B cell (primary cell): ENCODE results near the gene MAP3K9. TPM values are rescaled to one million over a fixed set of nuclear protein-coding genes. Genes with fewer than 3 reads are reported as not detected.

ENCODE experiments used
- ATAC-seq: fragments of 200-7000 bp; cut with Tn5 transposase; one replicate; pipeline ENCODE4 v1.10.0; 2021; ENCODE audit warnings: low read depth, mild to moderate bottlenecking, moderate number of reproducible peaks, moderate library complexity
- CTCF ChIA-PET: fragments of 350-600 bp; sonication (Branson Sonifier 250); formaldehyde crosslinking; loops from one replicate; lab custom pipeline; 2021; ENCODE audit warnings: antibody characterized with exemption, inconsistent platforms; lab: Charles Lee
- POLR2A ChIA-PET: fragments of 350-600 bp; sonication (Branson Sonifier 250); formaldehyde crosslinking; loops from one replicate; lab custom pipeline; 2021; ENCODE audit warnings: antibody characterized with exemption; lab: Charles Lee
- DNase-seq: peaks from one replicate; pipeline ENCODE4 v3.0.0; 2013
- H2AFZ ChIP-seq: 2 replicates; pipeline ENCODE4 v1.6.1; 2012; ENCODE audit warnings: mild to moderate bottlenecking, low read depth, low read length; ENCODE audit not compliant: insufficient read depth, poor library complexity, severe bottlenecking
- H3K27ac ChIP-seq, 2 donors: 1 replicate in 1 of 2; 2 replicates in 1 of 2; pipeline ENCODE4 v1.5.1; 2012 to 2013; ENCODE audit warnings: low read length in 2 of 2, mild to moderate bottlenecking in 2 of 2, moderate library complexity in 1 of 2
- H3K27me3 ChIP-seq, 4 experiments: fragments of 200-600 bp in 1 of 4; sonication (generic) in 1 of 4; replicated peaks in 1 of 4; 1 replicate in 2 of 4; 2 replicates in 2 of 4; pipeline versions ENCODE4 v1.6.1 to v1.7.0; 2013 to 2016; ENCODE audit warnings: low read length in 3 of 4, mild to moderate bottlenecking in 2 of 4, mixed read lengths in 1 of 4, moderate library complexity in 1 of 4; ENCODE audit not compliant: insufficient read depth in 4 of 4, control insufficient read depth in 3 of 4; ENCODE audit errors: control extremely low read depth in 1 of 4
- H3K36me3 ChIP-seq, 2 experiments: replicated peaks in 1 of 2; 1 replicate in 1 of 2; 2 replicates in 1 of 2; pipeline versions ENCODE4 v1.6.1 to v1.7.1; 2013; ENCODE audit warnings: low read length in 1 of 2; ENCODE audit not compliant: insufficient read depth in 2 of 2, control insufficient read depth in 1 of 2; ENCODE audit errors: control extremely low read depth in 1 of 2, extremely low read depth in 1 of 2
- H3K4me1 ChIP-seq, 2 donors: fragments of 200-600 bp in 1 of 2; sonication (generic) in 1 of 2; 1 replicate in 1 of 2; 2 replicates in 1 of 2; pipeline versions ENCODE4 v1.5.1 to v1.6.1; 2013 to 2017; ENCODE audit warnings: low read length in 2 of 2; ENCODE audit not compliant: control insufficient read depth in 2 of 2, insufficient read depth in 2 of 2
- H3K4me2 ChIP-seq: replicated peaks from 2 replicates; pipeline ENCODE3; 2012; ENCODE audit warnings: mild to moderate bottlenecking, low read depth, low read length; ENCODE audit not compliant: poor library complexity, severe bottlenecking
- H3K4me3 ChIP-seq, 5 experiments: fragments of 200-600 bp in 1 of 5; sonication (generic) in 1 of 5; 1 replicate in 3 of 5; 2 replicates in 2 of 5; pipeline versions ENCODE4 v1.5.1 to v1.7.0; 2011 to 2016; ENCODE audit warnings: low read length in 4 of 5, mild to moderate bottlenecking in 4 of 5, low read depth in 2 of 5, control low read depth in 1 of 5, moderate library complexity in 1 of 5; ENCODE audit not compliant: insufficient read depth in 1 of 5; ENCODE audit errors: control extremely low read depth in 1 of 5, extremely low read depth in 1 of 5
- H3K79me2 ChIP-seq: fragments of 200-600 bp; sonication (generic); one replicate; pipeline ENCODE4 v1.6.0; 2016; ENCODE audit warnings: low read length; ENCODE audit not compliant: control insufficient read depth, insufficient read depth
- H3K9ac ChIP-seq: fragments of 200-600 bp; sonication (generic); 2 replicates; pipeline ENCODE4 v1.6.1; 2017; ENCODE audit warnings: mild to moderate bottlenecking, low read length, moderate library complexity
- H3K9me3 ChIP-seq, 3 donors: one replicate each; pipeline versions ENCODE4 v1.6.1 to v1.7.1; 2013; ENCODE audit warnings: low read length in 2 of 3; ENCODE audit not compliant: control insufficient read depth in 2 of 3, insufficient read depth in 1 of 3; ENCODE audit errors: control extremely low read depth in 1 of 3
- H4K20me1 ChIP-seq: 2 replicates; pipeline ENCODE4 v1.6.0; 2012; ENCODE audit warnings: mild to moderate bottlenecking, low read length; ENCODE audit not compliant: insufficient read depth, control insufficient read depth, poor library complexity, severe bottlenecking
- H3K27ac Mint-ChIP-seq: one replicate; pipeline ENCODE4 v1.8.0; 2021; ENCODE audit warnings: mixed read lengths
- H3K27me3 Mint-ChIP-seq: one replicate; pipeline ENCODE4 v1.8.0; 2021; ENCODE audit warnings: mixed read lengths
- H3K4me1 Mint-ChIP-seq: one replicate; pipeline ENCODE4 v1.8.0; 2021; ENCODE audit warnings: mixed read lengths
- H3K4me3 Mint-ChIP-seq: one replicate; pipeline ENCODE4 v1.8.0; 2021; ENCODE audit warnings: mixed read lengths
- H3K9me3 Mint-ChIP-seq: one replicate; pipeline ENCODE4 v1.8.0; 2022; ENCODE audit warnings: mixed read lengths; ENCODE audit not compliant: insufficient read depth
- EZH2 ChIP-seq: IDR thresholded peaks from 2 replicates; pipeline ENCODE4 v1.6.1; 2012; ENCODE audit warnings: borderline replicate concordance, low read depth, mild to moderate bottlenecking, moderate library complexity, low read length; ENCODE audit not compliant: insufficient read depth, poor library complexity, severe bottlenecking
- WGBS: methylation state at CpG from one replicate; pipeline ENCODE4 v1.1.5; 2013; ENCODE audit warnings: missing lambda C conversion rate; ENCODE audit not compliant: insufficient coverage; 5-methylcytosine and 5-hydroxymethylcytosine counted together
- intact Hi-C: fragments of 100-400 bp; cut with micrococcal nuclease; formaldehyde crosslinking; loops from one replicate; pipeline ENCODE4 v1.10.0; 2022
- polyA plus RNA-seq: library from polyadenylated mRNA; depleted of rRNA; stranded (reverse); fragments of >200 nt; gene quantifications from 2 replicates; pipeline ENCODE4 v1.2.3, GENCODE V29; 2012
- total RNA-seq, 2 donors: library from RNA; stranded (reverse); fragments of 120-200 nt in 1 of 2; gene quantifications; 1 replicate in 1 of 2; 2 replicates in 1 of 2; pipeline versions ENCODE4 v1.2.3 to v1.2.4, GENCODE V29; 2013 to 2022
- TF ChIP-seq, protein P1 (sequence below): fragments of 200-600 bp; IDR thresholded peaks from one replicate; pipeline ENCODE4 v1.8.0; 2022; ENCODE audit warnings: antibody characterized with exemption, mild to moderate bottlenecking

MAP3K9 gene
- total and polyA plus RNA-seq, 2 donors (not counting 1 experiment from before 2014, with no cell fraction given), result 4.7 to 20.2 TPM

GRCh38 chr14:70858641-70859040 is 49.3 kb upstream of the MAP3K9 start:
- CTCF ChIA-PET, result no interaction called here
- Histone ChIP-seq H3K36me3 (no peaks in the 10 kb centered on the region), H3K27ac (no peak overlapping the region), H3K79me2 (no peaks in the 10 kb centered on the region), H2AFZ (no peak overlapping the region), H4K20me1 (no peaks in the 10 kb centered on the region), H3K9me3 (no peaks in the 10 kb centered on the region), H3K4me1 (no peaks in the 10 kb centered on the region), H3K9ac (no peak overlapping the region), H3K4me3 (no peak overlapping the region), H3K27me3 (no peaks in the 10 kb centered on the region), H3K4me2 (no peak overlapping the region)
- no peak overlapping the region for H3K4me3 Mint-ChIP-seq
- H3K9me3 Mint-ChIP-seq, result no peaks in the 10 kb centered on the region
- WGBS, result 86% methylated on average over 1 of the region's 5 CpGs
- H3K27ac Mint-ChIP-seq, result no peak overlapping the region
- POLR2A ChIA-PET, result no interaction called here
- peaks cover 3% of the 10 kb centered on the region for H3K27me3 Mint-ChIP-seq
- TF ChIP-seq EZH2, result no peak
- TF ChIP-seq, protein P1, sequence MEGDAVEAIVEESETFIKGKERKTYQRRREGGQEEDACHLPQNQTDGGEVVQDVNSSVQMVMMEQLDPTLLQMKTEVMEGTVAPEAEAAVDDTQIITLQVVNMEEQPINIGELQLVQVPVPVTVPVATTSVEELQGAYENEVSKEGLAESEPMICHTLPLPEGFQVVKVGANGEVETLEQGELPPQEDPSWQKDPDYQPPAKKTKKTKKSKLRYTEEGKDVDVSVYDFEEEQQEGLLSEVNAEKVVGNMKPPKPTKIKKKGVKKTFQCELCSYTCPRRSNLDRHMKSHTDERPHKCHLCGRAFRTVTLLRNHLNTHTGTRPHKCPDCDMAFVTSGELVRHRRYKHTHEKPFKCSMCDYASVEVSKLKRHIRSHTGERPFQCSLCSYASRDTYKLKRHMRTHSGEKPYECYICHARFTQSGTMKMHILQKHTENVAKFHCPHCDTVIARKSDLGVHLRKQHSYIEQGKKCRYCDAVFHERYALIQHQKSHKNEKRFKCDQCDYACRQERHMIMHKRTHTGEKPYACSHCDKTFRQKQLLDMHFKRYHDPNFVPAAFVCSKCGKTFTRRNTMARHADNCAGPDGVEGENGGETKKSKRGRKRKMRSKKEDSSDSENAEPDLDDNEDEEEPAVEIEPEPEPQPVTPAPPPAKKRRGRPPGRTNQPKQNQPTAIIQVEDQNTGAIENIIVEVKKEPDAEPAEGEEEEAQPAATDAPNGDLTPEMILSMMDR, result no peak
- no peaks in the 10 kb centered on the region for H3K4me1 Mint-ChIP-seq
- DNase-seq (no peak), ATAC-seq (no peak)
- intact Hi-C loops, result no loop called here

DNA sequence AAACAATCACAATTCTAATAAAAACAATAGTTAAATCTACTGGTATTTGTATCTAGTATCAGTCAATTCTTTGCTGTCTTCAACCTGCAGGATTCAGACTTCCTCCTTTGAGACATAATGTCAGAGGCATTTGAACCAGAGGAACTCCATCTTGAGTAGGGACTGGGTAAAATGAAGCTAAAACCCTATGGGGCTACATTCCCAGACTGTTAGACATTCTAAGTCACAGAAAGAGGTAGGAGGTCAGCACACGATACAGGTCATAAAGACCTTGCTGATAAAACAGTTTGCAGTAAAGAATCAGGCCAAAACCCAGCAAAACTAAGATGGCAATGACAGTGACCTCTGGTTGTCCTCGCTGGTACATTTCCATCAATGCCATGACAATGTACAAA is 48.2 kb upstream of the MAP3K9 start:
- no peak overlapping the region for H3K4me3 Mint-ChIP-seq
- ChIA-PET CTCF (no interaction called here), POLR2A (no interaction called here)
- no peaks in the 10 kb centered on the region for H3K9me3 Mint-ChIP-seq
- Histone ChIP-seq H3K79me2 (no peaks in the 10 kb centered on the region), H3K9ac (no peak overlapping the region), H3K4me2 (no peak overlapping the region), H2AFZ (no peak overlapping the region), H3K4me3 (no peak overlapping the region), H3K36me3 (no peaks in the 10 kb centered on the region), H4K20me1 (no peaks in the 10 kb centered on the region), H3K4me1 (no peaks in the 10 kb centered on the region), H3K27ac (no peak overlapping the region), H3K9me3 (no peaks in the 10 kb centered on the region), H3K27me3 (no peaks in the 10 kb centered on the region)
- intact Hi-C loops, result no loop called here
- DNase-seq (no peak), ATAC-seq (no peak)
- no peaks in the 10 kb centered on the region for H3K4me1 Mint-ChIP-seq
- H3K27ac Mint-ChIP-seq, result no peak overlapping the region
- WGBS, result 100% methylated on average over 2 of the region's 2 CpGs
- peaks cover 3% of the 10 kb centered on the region for H3K27me3 Mint-ChIP-seq
- TF ChIP-seq EZH2, result no peak
- TF ChIP-seq, protein P1, result no peak
